ENCODE results near the gene JSRP1.

JSRP1 gene

GRCh38 chr19:2216361-2217225 lies 39.6 kb downstream of the JSRP1 start:
- no peak for DNase-seq (ENCODE audit: low read depth)

DNA sequence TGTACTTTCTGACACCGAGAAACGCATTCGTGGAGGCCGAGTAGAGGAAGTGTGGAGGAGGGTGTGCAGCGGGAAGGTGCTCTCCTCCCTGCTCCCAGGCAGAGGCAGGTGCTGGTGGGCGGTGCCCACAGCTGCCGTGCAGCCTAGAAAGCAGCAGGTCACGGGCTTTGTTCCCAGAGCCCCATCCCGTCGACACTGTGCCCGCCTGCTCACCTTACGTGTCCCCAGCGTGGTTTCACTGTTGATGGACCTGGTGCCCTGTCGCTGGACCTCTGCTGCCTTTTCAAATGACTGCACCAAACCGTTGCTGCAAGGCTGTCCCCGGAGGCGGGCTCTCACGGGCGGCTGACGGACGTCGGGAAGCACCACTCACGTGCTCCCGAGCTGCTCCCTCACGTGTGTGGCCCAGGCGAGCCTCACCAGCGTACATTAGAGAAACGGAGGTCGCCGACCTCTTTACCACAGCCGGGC lies 40.9 kb downstream of the JSRP1 start:
- DNase-seq (ENCODE audit: low read depth) = no peak

- no peak for DNase-seq (ENCODE audit: low read depth)
Measured at GRCh38 chr19:2214251-2214650, 42.0 kb downstream of the JSRP1 start.

- DNase-seq (ENCODE audit: low read depth) = no peak
Measured at GRCh38 chr19:2213799-2214198, 42.4 kb downstream of the JSRP1 start.

DNA sequence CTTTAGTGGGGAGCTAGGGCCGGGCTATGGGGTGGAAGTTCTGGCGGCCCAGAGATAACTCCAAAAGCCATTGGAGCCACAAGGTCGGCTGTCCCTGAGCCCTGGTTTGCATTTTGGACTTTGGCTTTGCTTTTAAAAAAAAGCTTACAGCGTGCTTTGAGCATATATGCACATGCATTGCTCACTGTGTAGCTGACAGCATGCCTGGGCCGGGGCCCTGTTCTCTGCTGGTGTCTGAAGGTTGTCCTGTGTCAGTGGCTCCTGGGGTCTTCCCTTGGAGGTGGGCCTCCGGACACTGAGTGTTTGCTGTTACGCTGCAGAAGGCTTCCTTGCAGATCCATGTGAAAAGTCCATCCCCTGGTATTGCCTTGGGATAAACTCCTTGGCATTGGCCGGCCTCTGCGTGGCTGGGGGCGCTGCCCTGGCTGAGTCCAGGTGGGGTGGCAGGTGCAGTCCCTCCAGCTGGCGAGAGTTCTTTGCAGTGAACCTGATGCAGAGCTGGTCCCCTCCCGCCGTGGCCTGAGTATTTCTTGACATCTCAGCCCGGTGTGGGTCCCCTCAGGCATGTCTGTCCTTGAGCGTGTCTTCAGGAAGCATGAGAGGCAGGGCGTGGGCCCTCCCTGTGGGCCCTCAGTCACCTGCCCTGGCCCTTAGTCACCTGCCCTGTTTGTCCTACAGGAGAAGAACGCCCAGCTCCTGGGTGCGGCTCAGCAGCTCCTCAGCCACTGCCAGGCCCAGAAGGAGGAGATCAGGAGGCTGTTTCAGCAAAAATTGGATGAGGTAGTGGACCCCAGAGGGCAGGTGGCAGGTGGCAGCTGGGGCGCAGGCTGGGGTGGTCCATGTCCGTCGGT lies 43.1 kb downstream of the JSRP1 start:
- no peak for DNase-seq (ENCODE audit: low read depth)

- no peak for DNase-seq (ENCODE audit: low read depth)
Measured at GRCh38 chr19:2210987-2211740, 45.1 kb downstream of the JSRP1 start.

- no peak for DNase-seq (ENCODE audit: low read depth)
Measured at GRCh38 chr19:2210206-2210605, 46.0 kb downstream of the JSRP1 start.

DNA sequence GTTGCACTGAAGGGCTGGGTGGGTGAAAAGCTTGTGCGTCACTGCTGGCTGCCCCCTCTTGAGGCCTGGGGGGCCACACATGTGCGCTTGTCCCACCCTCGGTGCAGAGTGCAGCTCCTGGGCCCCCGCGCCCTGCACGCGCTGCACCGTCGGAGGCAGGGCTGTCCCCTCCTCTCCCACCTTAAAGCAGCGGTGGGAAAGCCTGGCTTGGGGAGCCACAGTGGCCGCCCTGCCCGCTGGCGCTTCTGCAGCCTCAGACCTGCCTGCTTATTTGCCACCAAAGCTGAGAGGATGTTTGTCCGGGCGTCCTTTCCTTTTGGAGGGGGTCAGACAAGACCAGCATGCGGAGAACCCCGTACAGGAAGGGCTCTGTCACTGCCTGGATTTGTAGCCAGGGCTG lies 46.8 kb downstream of the JSRP1 start:
- no peak for DNase-seq (ENCODE audit: low read depth)

DNA sequence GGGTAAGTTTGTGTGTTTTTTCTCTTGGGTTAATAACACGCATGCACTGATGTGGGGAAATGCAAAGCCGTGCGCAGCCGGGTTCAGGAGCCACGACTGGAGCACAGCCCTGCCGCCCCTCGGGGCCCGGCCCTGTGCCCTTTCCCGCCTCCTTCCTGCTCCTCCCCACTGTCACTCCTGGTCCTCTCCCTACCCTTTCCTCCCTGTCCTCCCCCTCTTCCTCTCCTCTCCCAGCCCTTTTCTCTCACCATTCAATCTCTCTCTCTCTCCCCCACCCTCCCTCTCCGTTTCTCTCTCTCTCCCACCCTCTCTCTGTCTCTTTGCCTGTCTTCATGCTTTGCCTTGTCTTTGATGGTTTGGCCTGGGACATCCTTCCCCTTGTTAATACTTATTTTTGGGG lies 47.2 kb downstream of the JSRP1 start:
- no peak for DNase-seq (ENCODE audit: low read depth)

- DNase-seq (ENCODE audit: low read depth) = peak; percentile 74
Measured at GRCh38 chr19:2207991-2208860, 48.0 kb downstream of the JSRP1 start.

DNA sequence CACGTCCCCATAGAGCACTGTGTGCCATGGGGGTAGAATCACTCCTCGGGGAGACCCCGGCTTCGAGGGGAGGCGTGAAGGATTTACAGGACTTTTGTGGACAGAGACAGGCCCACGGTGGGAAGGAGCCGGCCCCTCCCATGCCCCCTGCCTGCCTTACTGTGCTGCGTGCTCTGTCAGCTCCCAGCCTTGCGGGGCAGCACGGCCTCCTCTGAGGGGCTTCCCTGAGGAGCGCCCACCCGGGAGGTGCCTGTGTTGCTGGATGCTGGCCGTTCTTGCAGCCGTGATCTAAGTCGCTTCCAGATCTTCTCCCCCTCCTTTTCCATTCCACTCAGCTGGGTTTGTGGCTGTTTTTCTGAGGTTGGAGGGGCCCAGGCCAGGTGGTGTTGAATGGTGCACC lies 49.2 kb downstream of the JSRP1 start:
- no peak for DNase-seq (ENCODE audit: low read depth)

DNA sequence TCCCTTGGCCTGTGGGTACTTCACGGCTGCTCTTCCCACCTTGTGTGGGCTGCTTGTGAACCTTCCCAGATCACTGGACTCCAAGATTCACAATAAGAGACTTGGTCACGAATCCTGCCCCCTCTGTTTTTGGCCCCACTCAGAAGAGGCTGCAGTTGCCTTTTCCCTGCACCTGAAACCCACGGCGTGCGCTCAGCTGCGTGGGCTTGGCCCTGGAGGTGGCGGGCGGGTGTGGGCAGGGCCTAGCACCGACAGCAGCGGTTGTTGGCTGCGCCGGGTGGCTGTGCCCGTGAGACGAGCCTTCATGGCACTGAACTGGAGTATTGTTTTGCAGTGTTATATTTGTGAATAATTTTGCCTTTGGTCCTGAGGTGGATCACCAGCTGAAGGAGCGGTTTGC lies 53.9 kb downstream of the JSRP1 start:
- DNase-seq (ENCODE audit: low read depth) = no peak
